ENCODE results near the gene MAPK8IP3.

The MAPK8IP3 gene

DNA sequence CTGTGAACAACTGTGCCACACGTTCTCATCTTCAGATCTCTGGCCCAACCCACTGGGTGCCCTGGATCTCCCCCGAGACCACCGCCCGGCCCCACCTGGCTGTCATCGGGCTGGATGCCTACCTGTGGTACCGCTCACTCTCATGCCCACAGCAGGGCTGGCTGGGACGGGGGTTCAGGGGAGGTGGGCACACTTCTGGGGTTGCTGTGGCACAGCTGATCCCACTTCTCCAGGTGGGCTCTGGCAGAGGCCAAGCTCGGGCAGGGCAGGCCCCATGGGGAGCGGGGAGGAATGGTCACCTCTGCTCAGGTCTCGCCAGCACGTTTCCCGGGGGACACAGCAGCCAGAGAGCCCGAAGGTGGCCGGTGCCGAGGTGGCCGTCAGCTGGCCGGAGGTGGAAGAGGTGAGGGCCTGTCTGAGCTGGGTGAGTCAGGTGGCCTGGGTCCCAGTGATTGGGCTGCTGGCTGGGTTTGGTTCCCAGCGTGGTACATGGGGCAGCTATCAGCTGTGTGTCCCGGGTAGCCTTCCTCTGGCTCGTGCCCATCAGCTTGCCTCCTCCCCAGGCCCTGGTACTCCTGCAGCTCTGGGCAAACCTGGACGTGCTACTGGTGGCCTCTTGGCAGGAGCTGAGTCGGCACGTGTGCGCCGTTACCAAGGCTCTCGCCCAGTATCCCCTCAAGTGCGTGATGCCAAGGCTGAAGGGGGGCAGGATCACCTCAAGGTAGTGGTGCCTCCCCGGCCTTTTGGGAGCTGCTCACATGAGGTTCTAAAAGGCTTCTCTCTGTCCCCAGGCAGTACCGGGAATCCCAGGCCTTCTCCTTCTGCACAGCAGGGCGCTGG, 69.2 kb downstream of the MAPK8IP3 start:
- H3K4me3 ChIP-seq (ENCODE audit: low read depth, low read length): no peak overlapping the region
- no peak for DNase-seq (ENCODE audit: low read depth)
- TF ChIP-seq, protein P1, sequence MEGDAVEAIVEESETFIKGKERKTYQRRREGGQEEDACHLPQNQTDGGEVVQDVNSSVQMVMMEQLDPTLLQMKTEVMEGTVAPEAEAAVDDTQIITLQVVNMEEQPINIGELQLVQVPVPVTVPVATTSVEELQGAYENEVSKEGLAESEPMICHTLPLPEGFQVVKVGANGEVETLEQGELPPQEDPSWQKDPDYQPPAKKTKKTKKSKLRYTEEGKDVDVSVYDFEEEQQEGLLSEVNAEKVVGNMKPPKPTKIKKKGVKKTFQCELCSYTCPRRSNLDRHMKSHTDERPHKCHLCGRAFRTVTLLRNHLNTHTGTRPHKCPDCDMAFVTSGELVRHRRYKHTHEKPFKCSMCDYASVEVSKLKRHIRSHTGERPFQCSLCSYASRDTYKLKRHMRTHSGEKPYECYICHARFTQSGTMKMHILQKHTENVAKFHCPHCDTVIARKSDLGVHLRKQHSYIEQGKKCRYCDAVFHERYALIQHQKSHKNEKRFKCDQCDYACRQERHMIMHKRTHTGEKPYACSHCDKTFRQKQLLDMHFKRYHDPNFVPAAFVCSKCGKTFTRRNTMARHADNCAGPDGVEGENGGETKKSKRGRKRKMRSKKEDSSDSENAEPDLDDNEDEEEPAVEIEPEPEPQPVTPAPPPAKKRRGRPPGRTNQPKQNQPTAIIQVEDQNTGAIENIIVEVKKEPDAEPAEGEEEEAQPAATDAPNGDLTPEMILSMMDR (IDR thresholded peaks at IDR 0.05; ENCODE audit: low read depth, low read length, missing control alignments): no peak
- in situ Hi-C loops (cut with HindIII; ENCODE audit: low sequenced_read_pairs): no loop called here

DNA sequence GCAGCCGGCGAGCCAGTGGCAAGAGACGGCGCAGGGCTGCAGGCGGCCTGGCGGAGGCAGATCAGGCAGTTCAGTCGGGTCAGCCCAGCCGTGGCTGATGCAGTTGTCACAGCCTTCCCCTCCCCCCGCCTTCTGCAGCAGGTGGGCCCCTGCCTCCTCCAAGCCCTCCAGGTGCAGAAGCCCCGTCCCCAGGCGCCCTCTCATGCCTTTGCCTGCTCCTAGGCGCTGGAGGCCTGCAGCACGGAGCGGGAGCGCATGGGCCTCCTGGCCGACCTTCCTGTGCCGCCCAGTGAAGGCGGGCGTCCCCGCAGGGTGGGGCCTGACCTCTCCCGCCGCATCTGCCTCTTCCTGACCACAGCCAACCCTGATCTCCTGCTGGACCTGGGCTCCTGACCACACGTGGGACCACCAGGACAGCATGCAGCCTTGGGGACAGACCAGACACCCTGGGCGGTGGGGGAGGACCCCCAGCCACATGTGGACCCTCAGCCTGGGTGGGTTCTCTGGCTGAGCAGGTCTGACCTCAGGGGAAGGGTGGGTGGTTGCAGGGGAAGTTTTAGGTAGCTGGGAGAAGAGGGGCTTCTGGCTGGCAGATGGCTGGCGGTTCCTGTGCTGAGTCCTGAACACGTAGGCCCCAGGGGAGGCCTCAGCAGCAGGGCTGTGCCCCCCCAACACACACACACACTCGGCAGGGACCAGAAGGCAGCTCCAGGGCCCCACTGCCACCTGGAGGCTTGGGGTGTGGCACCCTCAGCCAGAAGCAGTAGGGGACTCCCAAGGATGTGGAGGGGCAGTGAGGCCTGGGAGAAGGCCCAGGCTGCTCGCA, 70.1 kb downstream of the MAPK8IP3 start:
- H3K4me3 ChIP-seq (ENCODE audit: low read depth, low read length): no peak overlapping the region
- TF ChIP-seq, protein P1 (IDR thresholded peaks at IDR 0.05; ENCODE audit: low read depth, low read length, missing control alignments): no peak
- no peak for DNase-seq (ENCODE audit: low read depth)
- in situ Hi-C loops (cut with HindIII; ENCODE audit: low sequenced_read_pairs): no loop called here

GRCh38 chr16:1776672-1776955, 70.6 kb downstream of the MAPK8IP3 start:
- in situ Hi-C loops (cut with HindIII; ENCODE audit: low sequenced_read_pairs): no loop called here
- DNase-seq (ENCODE audit: low read depth): no peak

GRCh38 chr16:1776991-1777374, 71.0 kb downstream of the MAPK8IP3 start:
- no peak for DNase-seq (ENCODE audit: low read depth)
- TF ChIP-seq, protein P1 (IDR thresholded peaks at IDR 0.05; ENCODE audit: low read depth, low read length, missing control alignments): no peak
- no peak overlapping the region for H3K4me3 ChIP-seq (ENCODE audit: low read depth, low read length)
- in situ Hi-C loops (cut with HindIII; ENCODE audit: low sequenced_read_pairs): no loop called here

More at GRCh38 chr16:1776672-1776955, 70.6 kb downstream of the MAPK8IP3 start:
- no peak overlapping the region for H3K4me3 ChIP-seq (ENCODE audit: low read depth, low read length)
- TF ChIP-seq, protein P1 (IDR thresholded peaks at IDR 0.05; ENCODE audit: low read depth, low read length, missing control alignments): no peak

GRCh38 chr16:1777375-1778199, 71.6 kb downstream of the MAPK8IP3 start:
- in situ Hi-C loops (cut with HindIII; ENCODE audit: low sequenced_read_pairs): no loop called here
- no peak for DNase-seq (ENCODE audit: low read depth)
- H3K4me3 ChIP-seq (ENCODE audit: low read depth, low read length): no peak overlapping the region
- TF ChIP-seq, protein P1 (IDR thresholded peaks at IDR 0.05; ENCODE audit: low read depth, low read length, missing control alignments): no peak
